ENCODE data around the gene ALX1. TPM values are rescaled to one million over a fixed set of nuclear protein-coding genes. Genes with fewer than 3 reads are reported as not detected.
A peak's percentile ranks its signal among the peaks of the same experiment; 100 is the strongest.

Gene ALX1
- total RNA-seq, 1 donor from 2014 or later = not detected

- Mint-ChIP-seq H3K27me3 (ENCODE audit: insufficient read depth) (peaks cover 60% of the 10 kb centered on the region), H3K36me3 (ENCODE audit: low read depth) (no peaks in the 10 kb centered on the region), H3K4me3 (no peak overlapping the region), H3K9me3 (peaks cover 3% of the 10 kb centered on the region), H3K4me1 (ENCODE audit: low read depth) (peaks cover 7% of the 10 kb centered on the region), H3K27ac (no peak overlapping the region)
- no peak for DNase-seq (ENCODE audit: low spot score)
- intact Hi-C loops (cut with micrococcal nuclease) = no loop called here
Measured at GRCh38 chr12:85278598-85279448, 1.2 kb upstream of the ALX1 start.

DNA sequence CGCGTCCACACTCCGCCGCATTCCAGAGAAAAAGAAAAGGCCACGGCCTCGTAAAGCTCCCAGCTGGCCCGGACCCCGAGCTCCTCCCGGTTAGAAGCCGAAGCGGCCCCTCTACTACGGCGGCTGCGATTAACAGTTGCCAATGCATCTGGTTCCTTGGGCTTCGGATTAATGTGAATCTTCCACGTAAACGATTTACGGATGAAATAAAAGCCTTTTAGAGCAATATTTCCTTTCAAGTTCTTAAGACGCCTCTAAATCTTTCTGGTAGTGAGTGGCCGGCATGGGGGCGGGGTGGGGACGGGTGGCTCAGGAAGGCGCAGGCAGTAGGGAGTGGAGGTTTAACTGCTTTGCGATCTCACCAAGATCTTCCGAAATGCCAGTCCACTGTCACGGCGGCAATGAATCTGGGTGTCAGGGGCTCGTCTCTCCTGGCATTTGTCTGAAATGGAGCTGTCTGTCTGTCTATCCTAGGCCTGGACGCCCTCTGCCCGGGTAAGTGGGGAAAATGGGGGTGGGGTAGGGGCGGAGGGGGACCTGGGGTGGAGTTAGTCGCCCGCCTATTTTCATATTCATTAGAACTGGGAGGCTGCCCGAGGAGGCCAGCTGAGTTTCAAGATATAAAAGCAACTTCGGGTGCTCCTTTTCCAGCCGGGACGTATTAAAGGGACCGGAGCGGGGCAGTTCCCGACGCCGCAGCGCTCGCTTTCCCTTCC is 413 bp upstream of the ALX1 start:
- H3K27me3 Mint-ChIP-seq (ENCODE audit: insufficient read depth) = peaks cover 55% of the 10 kb centered on the region
- intact Hi-C loops (cut with micrococcal nuclease) = no loop called here
- peak overlapping the region; percentile 29 for H3K27ac Mint-ChIP-seq
- no peak for DNase-seq (ENCODE audit: low spot score)
- no peaks in the 10 kb centered on the region for H3K36me3 Mint-ChIP-seq (ENCODE audit: low read depth)
- H3K4me1 Mint-ChIP-seq (ENCODE audit: low read depth) = peaks cover 7% of the 10 kb centered on the region
- no peak overlapping the region for H3K4me3 Mint-ChIP-seq
- H3K9me3 Mint-ChIP-seq = no peaks in the 10 kb centered on the region

GRCh38 chr12:85280984-85281630 is 1.1 kb downstream of the ALX1 start:
- Mint-ChIP-seq H3K9me3 (no peaks in the 10 kb centered on the region), H3K27me3 (ENCODE audit: insufficient read depth) (peaks cover 49% of the 10 kb centered on the region), H3K4me3 (peak overlapping the region; percentile 72), H3K27ac (no peak overlapping the region), H3K4me1 (ENCODE audit: low read depth) (peaks cover 7% of the 10 kb centered on the region), H3K36me3 (ENCODE audit: low read depth) (no peaks in the 10 kb centered on the region)
- DNase-seq (ENCODE audit: low spot score) = no peak
- intact Hi-C loops (cut with micrococcal nuclease) = loop anchor here (1.0 kb wide), 1 partner anchor 8 kb away; no protein-coding TSS in a partner anchor

DNA sequence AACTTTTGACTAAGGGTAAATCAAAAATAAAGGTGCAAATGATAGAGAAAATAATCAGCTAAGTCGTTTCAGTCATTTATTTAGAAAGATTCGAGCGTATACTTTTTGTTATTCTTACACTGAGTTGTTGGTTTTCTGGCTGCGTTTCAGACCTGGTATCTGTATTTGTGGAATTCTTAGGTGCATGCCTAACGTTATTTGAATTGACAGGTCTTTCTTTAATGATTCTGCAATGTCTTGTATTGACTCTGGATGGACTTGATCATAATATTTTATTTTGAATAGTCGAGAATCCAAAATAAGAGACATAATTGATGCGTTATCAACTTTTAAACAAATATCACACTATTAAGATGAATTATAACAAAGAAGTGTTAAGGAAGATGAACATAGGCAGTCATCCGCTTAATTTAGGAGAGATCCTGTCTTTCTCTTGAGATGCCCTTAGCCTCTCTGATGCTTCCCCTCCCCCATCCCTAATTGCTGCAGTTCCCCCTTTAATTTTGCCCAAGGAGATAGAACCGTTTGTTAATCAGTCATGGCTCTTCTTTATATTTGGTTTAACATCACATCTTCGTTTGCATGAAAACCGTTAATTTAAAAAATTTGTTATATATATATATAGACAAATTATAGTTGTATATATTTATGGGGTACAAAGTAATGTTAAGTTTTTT is 1.8 kb downstream of the ALX1 start:
- no peak for DNase-seq (ENCODE audit: low spot score)
- Mint-ChIP-seq H3K27ac (no peak overlapping the region), H3K9me3 (no peaks in the 10 kb centered on the region), H3K36me3 (ENCODE audit: low read depth) (no peaks in the 10 kb centered on the region), H3K27me3 (ENCODE audit: insufficient read depth) (peaks cover 44% of the 10 kb centered on the region), H3K4me1 (ENCODE audit: low read depth) (peaks cover 7% of the 10 kb centered on the region), H3K4me3 (no peak overlapping the region)
- intact Hi-C loops (cut with micrococcal nuclease) = loop anchor here (1.0 to 2.0 kb wide), 2 partner anchors 8 to 371 kb away; no protein-coding TSS in a partner anchor

DNA sequence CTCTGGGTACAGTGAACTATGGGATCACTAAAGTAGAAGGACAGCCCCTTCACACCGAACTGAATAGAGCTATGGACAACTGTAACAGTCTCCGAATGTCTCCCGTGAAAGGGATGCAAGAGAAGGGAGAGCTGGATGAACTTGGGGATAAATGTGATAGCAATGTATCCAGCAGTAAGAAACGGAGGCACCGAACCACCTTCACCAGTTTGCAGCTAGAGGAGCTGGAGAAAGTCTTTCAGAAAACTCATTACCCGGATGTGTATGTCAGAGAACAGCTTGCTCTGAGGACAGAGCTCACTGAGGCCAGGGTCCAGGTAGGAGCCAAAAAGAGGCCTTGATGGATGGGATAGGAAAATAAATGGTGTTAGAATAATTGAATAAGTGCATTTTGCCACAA is 3.5 kb downstream of the ALX1 start:
- no peak overlapping the region for H3K27ac Mint-ChIP-seq
- peaks cover 7% of the 10 kb centered on the region for H3K4me1 Mint-ChIP-seq (ENCODE audit: low read depth)
- no peaks in the 10 kb centered on the region for H3K36me3 Mint-ChIP-seq (ENCODE audit: low read depth)
- intact Hi-C loops (cut with micrococcal nuclease) = loop anchor here (2.0 kb wide), 1 partner anchor 373 kb away; no protein-coding TSS in a partner anchor
- H3K4me3 Mint-ChIP-seq = no peak overlapping the region
- H3K27me3 Mint-ChIP-seq (ENCODE audit: insufficient read depth) = peaks cover 32% of the 10 kb centered on the region
- no peak for DNase-seq (ENCODE audit: low spot score)
- H3K9me3 Mint-ChIP-seq = no peaks in the 10 kb centered on the region

- Mint-ChIP-seq H3K9me3 (peaks cover 3% of the 10 kb centered on the region), H3K27me3 (ENCODE audit: insufficient read depth) (peaks cover 2% of the 10 kb centered on the region), H3K36me3 (ENCODE audit: low read depth) (no peaks in the 10 kb centered on the region), H3K4me1 (ENCODE audit: low read depth) (peaks cover 6% of the 10 kb centered on the region), H3K4me3 (no peak overlapping the region), H3K27ac (no peak overlapping the region)
- DNase-seq (ENCODE audit: low spot score) = no peak
- intact Hi-C loops (cut with micrococcal nuclease) = no loop called here
Measured at GRCh38 chr12:85296362-85296761, 16.3 kb downstream of the ALX1 start.

- Mint-ChIP-seq H3K4me3 (no peak overlapping the region), H3K9me3 (peaks cover 3% of the 10 kb centered on the region), H3K36me3 (ENCODE audit: low read depth) (no peaks in the 10 kb centered on the region), H3K4me1 (ENCODE audit: low read depth) (peaks cover 6% of the 10 kb centered on the region), H3K27ac (no peak overlapping the region), H3K27me3 (ENCODE audit: insufficient read depth) (peaks cover 2% of the 10 kb centered on the region)
- no peak for DNase-seq (ENCODE audit: low spot score)
- intact Hi-C loops (cut with micrococcal nuclease) = no loop called here
Measured at GRCh38 chr12:85299053-85299452, 19.0 kb downstream of the ALX1 start.

DNA sequence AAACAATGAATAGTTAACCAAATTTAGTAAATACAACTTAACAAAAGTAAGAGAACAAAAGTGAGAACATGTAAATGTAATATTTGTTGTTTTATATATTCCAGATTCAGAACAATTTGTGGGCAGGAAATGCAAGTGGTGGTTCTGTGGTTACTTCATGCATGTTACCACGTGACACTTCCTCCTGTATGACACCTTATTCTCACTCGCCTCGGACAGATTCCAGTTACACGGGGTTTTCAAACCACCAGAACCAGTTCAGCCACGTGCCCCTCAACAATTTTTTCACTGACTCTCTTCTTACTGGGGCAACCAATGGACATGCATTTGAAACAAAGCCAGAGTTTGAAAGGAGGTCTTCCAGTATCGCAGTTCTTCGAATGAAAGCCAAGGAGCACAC is 21.0 kb downstream of the ALX1 start:
- Mint-ChIP-seq H3K4me3 (no peak overlapping the region), H3K36me3 (ENCODE audit: low read depth) (no peaks in the 10 kb centered on the region), H3K27me3 (ENCODE audit: insufficient read depth) (peaks cover 2% of the 10 kb centered on the region), H3K27ac (no peak overlapping the region), H3K4me1 (ENCODE audit: low read depth) (peaks cover 6% of the 10 kb centered on the region), H3K9me3 (peaks cover 3% of the 10 kb centered on the region)
- no peak for DNase-seq (ENCODE audit: low spot score)
- intact Hi-C loops (cut with micrococcal nuclease) = no loop called here

DNA sequence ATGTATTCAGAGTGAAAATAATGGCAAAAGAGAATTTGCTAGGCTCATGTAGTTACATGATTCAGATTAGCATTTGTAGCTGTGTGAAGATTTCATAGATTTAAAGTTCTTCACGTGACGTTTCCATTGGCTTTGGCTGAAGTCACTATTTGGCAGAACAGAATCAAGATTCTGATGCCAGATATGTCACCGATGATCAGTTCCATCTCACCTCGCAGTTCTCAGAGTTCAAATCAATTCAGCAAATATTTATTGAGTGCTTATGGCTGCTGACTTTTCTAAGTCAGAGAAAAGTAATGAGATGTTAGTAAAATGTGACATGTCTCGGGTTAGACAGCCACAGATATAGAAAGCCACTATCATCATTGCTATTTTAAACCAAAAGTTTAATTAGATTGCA is 28.4 kb downstream of the ALX1 start:
- no peaks in the 10 kb centered on the region for H3K4me1 Mint-ChIP-seq (ENCODE audit: low read depth)
- no peaks in the 10 kb centered on the region for H3K27me3 Mint-ChIP-seq (ENCODE audit: insufficient read depth)
- no peak overlapping the region for H3K4me3 Mint-ChIP-seq
- H3K36me3 Mint-ChIP-seq (ENCODE audit: low read depth) = no peaks in the 10 kb centered on the region
- no peak overlapping the region for H3K27ac Mint-ChIP-seq
- intact Hi-C loops (cut with micrococcal nuclease) = no loop called here
- DNase-seq (ENCODE audit: low spot score) = no peak
- no peaks in the 10 kb centered on the region for H3K9me3 Mint-ChIP-seq

GRCh38 chr12:85309125-85309566 is 29.1 kb downstream of the ALX1 start:
- Mint-ChIP-seq H3K4me3 (no peak overlapping the region), H3K36me3 (ENCODE audit: low read depth) (no peaks in the 10 kb centered on the region), H3K9me3 (no peaks in the 10 kb centered on the region), H3K27ac (no peak overlapping the region), H3K4me1 (ENCODE audit: low read depth) (no peaks in the 10 kb centered on the region), H3K27me3 (ENCODE audit: insufficient read depth) (no peaks in the 10 kb centered on the region)
- intact Hi-C loops (cut with micrococcal nuclease) = no loop called here
- no peak for DNase-seq (ENCODE audit: low spot score)

GRCh38 chr12:85310025-85310424 is 30.0 kb downstream of the ALX1 start:
- Mint-ChIP-seq H3K4me3 (no peak overlapping the region), H3K27me3 (ENCODE audit: insufficient read depth) (no peaks in the 10 kb centered on the region), H3K27ac (no peak overlapping the region), H3K36me3 (ENCODE audit: low read depth) (no peaks in the 10 kb centered on the region), H3K4me1 (ENCODE audit: low read depth) (no peaks in the 10 kb centered on the region), H3K9me3 (no peaks in the 10 kb centered on the region)
- intact Hi-C loops (cut with micrococcal nuclease) = no loop called here
- no peak for DNase-seq (ENCODE audit: low spot score)

DNA sequence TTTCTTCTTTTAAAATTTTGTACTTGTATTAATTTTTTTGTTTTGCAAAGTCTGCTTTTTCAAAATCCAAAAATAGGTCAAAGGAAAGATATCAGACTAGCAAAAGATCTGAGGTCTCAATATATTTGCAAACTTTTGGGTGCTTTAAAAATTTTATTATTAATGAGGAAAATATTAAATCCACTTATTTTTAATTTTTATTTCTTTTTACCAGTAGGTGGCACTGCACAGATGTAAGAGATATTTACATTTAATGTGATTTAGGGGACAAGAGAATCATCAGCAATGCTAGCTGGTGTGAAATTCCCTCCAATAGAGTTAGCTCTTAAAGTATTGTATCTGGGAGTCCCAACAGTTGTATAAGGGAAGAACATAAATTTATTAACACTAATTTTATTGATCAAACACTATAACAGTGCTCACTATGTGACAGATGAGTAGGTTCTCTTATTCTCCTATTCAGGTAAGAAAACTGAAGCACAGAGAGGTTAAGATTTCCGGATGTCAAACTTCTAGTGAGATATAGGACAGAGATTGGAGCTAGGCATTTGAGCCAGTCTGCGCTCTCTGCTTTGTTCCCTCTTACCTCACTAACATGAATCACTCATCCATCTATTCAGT is 30.5 kb downstream of the ALX1 start:
- no peaks in the 10 kb centered on the region for H3K9me3 Mint-ChIP-seq
- no peaks in the 10 kb centered on the region for H3K4me1 Mint-ChIP-seq (ENCODE audit: low read depth)
- H3K36me3 Mint-ChIP-seq (ENCODE audit: low read depth) = no peaks in the 10 kb centered on the region
- no peak for DNase-seq (ENCODE audit: low spot score)
- no peak overlapping the region for H3K27ac Mint-ChIP-seq
- no peak overlapping the region for H3K4me3 Mint-ChIP-seq
- H3K27me3 Mint-ChIP-seq (ENCODE audit: insufficient read depth) = no peaks in the 10 kb centered on the region
- intact Hi-C loops (cut with micrococcal nuclease) = no loop called here
